MM.1S (cell line): Measurements from ENCODE around the gene NUDT17.

Experiments used
- DNase-seq: peaks from one replicate; pipeline ENCODE4 v3.0.0-alpha.2; 2015
- H2AFZ ChIP-seq: fragments of 300-600 bp; sonication (generic); 2 replicates; pipeline ENCODE4 v1.6.0; 2016; ENCODE audit warnings: antibody characterized with exemption, low read length
- H3F3A ChIP-seq: fragments of 300-600 bp; sonication (generic); 2 replicates; pipeline ENCODE4 v1.6.1; 2016; ENCODE audit warnings: mild to moderate bottlenecking, antibody characterized with exemption, low read length, moderate library complexity, mixed read lengths; ENCODE audit not compliant: insufficient read depth
- H3K27ac ChIP-seq: fragments of 300-600 bp; sonication (generic); 2 replicates; pipeline ENCODE4 v1.5.1; 2016; ENCODE audit warnings: mild to moderate bottlenecking, low read length
- H3K27me3 ChIP-seq: fragments of 300-600 bp; sonication (generic); replicated peaks from 2 replicates; pipeline ENCODE4 v1.6.0; 2016; ENCODE audit warnings: low read length; ENCODE audit not compliant: insufficient read depth
- H3K36me3 ChIP-seq: fragments of 300-600 bp; sonication (generic); replicated peaks from 2 replicates; pipeline ENCODE4 v1.6.1; 2016; ENCODE audit warnings: mild to moderate bottlenecking, low read length, mixed read lengths; ENCODE audit not compliant: insufficient read depth
- H3K4me1 ChIP-seq: fragments of 300-600 bp; sonication (generic); 2 replicates; pipeline ENCODE4 v1.6.1; 2016; ENCODE audit warnings: low read length, mixed read lengths
- H3K4me2 ChIP-seq: fragments of 300-600 bp; sonication (generic); 2 replicates; pipeline ENCODE4 v1.6.0; 2016; ENCODE audit warnings: low read depth, low read length
- H3K4me3 ChIP-seq: fragments of 300-600 bp; sonication (generic); 2 replicates; pipeline ENCODE4 v1.5.1; 2016; ENCODE audit warnings: low read length, mixed read lengths
- H3K79me2 ChIP-seq: fragments of 300-600 bp; sonication (generic); 2 replicates; pipeline ENCODE4 v1.6.1; 2016; ENCODE audit warnings: mixed run types, low read length, mixed read lengths
- H3K9ac ChIP-seq: fragments of 300-600 bp; sonication (generic); 2 replicates; pipeline ENCODE4 v1.6.1; 2016; ENCODE audit warnings: low read length, mixed read lengths
- H3K9me2 ChIP-seq: fragments of 300-600 bp; sonication (generic); replicated peaks from 2 replicates; pipeline ENCODE4 v1.6.1; 2016; ENCODE audit warnings: mild to moderate bottlenecking, low read length, mixed read lengths; ENCODE audit not compliant: insufficient read depth
- H3K9me3 ChIP-seq: fragments of 300-600 bp; sonication (generic); replicated peaks from 2 replicates; pipeline ENCODE4 v1.6.1; 2016; ENCODE audit warnings: mild to moderate bottlenecking, low read length, mixed read lengths; ENCODE audit not compliant: insufficient read depth
- H4K20me1 ChIP-seq: fragments of 300-600 bp; sonication (generic); 2 replicates; pipeline ENCODE4 v1.6.1; 2016; ENCODE audit warnings: mild to moderate bottlenecking, low read length, moderate library complexity, mixed read lengths; ENCODE audit not compliant: insufficient read depth
- CTCF ChIP-seq: fragments of 300-600 bp; sonication (generic); IDR thresholded peaks from 2 replicates; pipeline ENCODE4 v1.5.1; 2016; ENCODE audit warnings: antibody characterized with exemption, low read length, mixed read lengths
- EZH2 ChIP-seq: fragments of 300-600 bp; sonication (generic); optimal IDR thresholded peaks from 2 replicates; pipeline ENCODE3; 2017; ENCODE audit warnings: low read depth, mild to moderate bottlenecking, antibody characterized with exemption, low read length, mixed read lengths
- EZH2phosphoT487 ChIP-seq: fragments of 300-600 bp; sonication (generic); IDR thresholded peaks from 2 replicates; pipeline ENCODE4 v1.6.1; 2018; ENCODE audit warnings: antibody characterized with exemption, low read length

The NUDT17 gene

DNA sequence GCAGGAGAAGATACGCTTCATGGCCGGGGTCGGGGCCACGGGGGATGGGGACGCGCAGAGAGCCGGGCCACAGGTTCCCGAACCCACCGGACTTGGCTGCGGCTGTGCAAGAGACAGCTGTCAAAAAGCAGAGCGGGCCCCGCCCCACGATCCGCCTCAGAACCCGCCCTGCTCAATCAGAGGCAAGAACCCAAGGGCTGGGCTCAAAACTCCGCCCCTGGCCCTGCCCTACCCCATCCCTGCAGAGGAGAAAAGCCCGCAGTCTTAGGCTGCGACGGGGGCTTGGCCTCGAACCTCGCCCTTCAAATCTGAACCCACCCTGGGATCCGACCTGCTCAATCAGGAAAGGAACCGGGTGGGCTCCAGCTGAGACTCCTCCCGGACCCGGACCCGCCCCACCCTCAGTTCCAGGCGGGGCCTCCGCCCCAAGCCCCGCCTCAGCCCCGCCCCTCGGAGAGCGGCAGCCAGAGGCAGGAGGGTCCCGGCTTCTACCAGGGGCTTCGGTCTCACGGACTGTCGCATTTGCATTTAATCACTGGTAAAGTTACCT is 40.4 kb downstream of the NUDT17 start, which contains the start of gene ANKRD35:
ANKRD35 (minus strand) TSS at position 129 of the 550 bp plus-strand sequence; CDS start at position 21, 108 bp downstream.
- Histone ChIP-seq H3F3A (no peaks in the 10 kb centered on the region), H2AFZ (peak within 1 kb of the TSS; percentile 77), H3K36me3 (no peaks in the 10 kb centered on the region), H3K27ac (no peak within 1 kb of the TSS), H3K9me2 (no peaks in the 10 kb centered on the region), H3K4me1 (0 out of 2 replicates have a peak, but pooled peaks cover 4% of the 10 kb centered on the region), H3K9me3 (no peaks in the 10 kb centered on the region), H3K79me2 (no peaks in the 10 kb centered on the region), H3K4me3 (peak within 1 kb of the TSS; percentile 66), H3K4me2 (peak within 1 kb of the TSS; percentile 97), H4K20me1 (no peaks in the 10 kb centered on the region), H3K27me3 (peaks cover 21% of the 10 kb centered on the region), H3K9ac (no peak within 1 kb of the TSS)
- no peak for TF ChIP-seq EZH2phosphoT487
- TF ChIP-seq CTCF: no peak
- TF ChIP-seq EZH2: no peak
- peak; percentile 94 for DNase-seq

GRCh38 chr1:145886390-145886789 is 41.0 kb downstream of the NUDT17 start:
- H3K9me2 ChIP-seq: no peaks in the 10 kb centered on the region
- H3K4me3 ChIP-seq: peak overlapping the region; percentile 66
- 0 out of 2 replicates have a peak, but pooled peaks cover 4% of the 10 kb centered on the region for H3K4me1 ChIP-seq

DNA sequence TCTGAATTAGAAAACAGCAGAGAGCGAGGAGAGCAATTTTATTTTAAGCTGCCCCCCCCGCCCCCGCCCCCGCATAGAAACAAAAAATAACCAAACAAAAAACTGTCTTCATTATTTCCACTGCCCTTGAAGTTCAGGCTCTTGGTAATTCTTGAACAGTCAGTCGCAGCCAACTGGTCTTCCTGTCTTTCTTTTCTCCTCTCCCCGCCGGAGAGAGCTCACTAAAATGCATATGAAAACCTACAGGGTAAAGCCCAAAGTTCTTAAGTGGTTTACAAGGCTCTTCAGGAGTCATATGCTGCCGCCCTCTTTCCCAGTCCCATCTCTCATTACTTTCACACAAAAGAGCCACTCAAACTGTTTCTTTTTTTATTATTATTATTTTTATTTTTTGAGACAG is 41.4 kb downstream of the NUDT17 start:
- H3K4me1 ChIP-seq: 0 out of 2 replicates have a peak, but pooled peaks cover 4% of the 10 kb centered on the region
- H3K4me2 ChIP-seq: no peak overlapping the region
- H2AFZ ChIP-seq: no peak overlapping the region
- DNase-seq: no peak
- no peaks in the 10 kb centered on the region for H3K9me2 ChIP-seq
- H3K27ac ChIP-seq: no peak overlapping the region
- peaks cover 21% of the 10 kb centered on the region for H3K27me3 ChIP-seq
- no peak overlapping the region for H3K9ac ChIP-seq
- H3K79me2 ChIP-seq: no peaks in the 10 kb centered on the region
- no peaks in the 10 kb centered on the region for H3K36me3 ChIP-seq
- no peaks in the 10 kb centered on the region for H4K20me1 ChIP-seq
- H3K9me3 ChIP-seq: no peaks in the 10 kb centered on the region
- TF ChIP-seq EZH2phosphoT487 (no peak), CTCF (no peak), EZH2 (no peak)
- no peak overlapping the region for H3K4me3 ChIP-seq
- H3F3A ChIP-seq: no peaks in the 10 kb centered on the region

More at GRCh38 chr1:145886390-145886789, 41.0 kb downstream of the NUDT17 start:
- no peak for DNase-seq
- Histone ChIP-seq H3K27me3 (peaks cover 21% of the 10 kb centered on the region), H3F3A (no peaks in the 10 kb centered on the region), H3K9ac (no peak overlapping the region), H4K20me1 (no peaks in the 10 kb centered on the region), H3K4me2 (peak overlapping the region; percentile 97), H3K36me3 (no peaks in the 10 kb centered on the region), H3K27ac (no peak overlapping the region), H2AFZ (peak overlapping the region; percentile 77), H3K9me3 (no peaks in the 10 kb centered on the region), H3K79me2 (no peaks in the 10 kb centered on the region)
- TF ChIP-seq EZH2phosphoT487 (no peak), CTCF (no peak), EZH2 (no peak)
